HEK293 (cell line): ENCODE data around the gene THAP3.
A peak's percentile ranks its signal among the peaks of the same experiment; 100 is the strongest.

Experiments used
- GLI2 ChIP-seq: fragments of 450-650 bp; formaldehyde crosslinking; IDR thresholded peaks from 2 replicates; pipeline ENCODE4; 2017; ENCODE audit warnings: missing biosample characterization, missing genetic modification characterization, low read depth, borderline replicate concordance
- KLF1 ChIP-seq: fragments of 450-650 bp; formaldehyde crosslinking; IDR thresholded peaks from 2 replicates; pipeline ENCODE4 v1.5.1; 2016; ENCODE audit warnings: missing biosample characterization, missing genetic modification characterization
- KLF10 ChIP-seq: fragments of 450-650 bp; IDR thresholded peaks from 2 replicates; pipeline ENCODE4 v1.5.1; 2018; ENCODE audit warnings: missing biosample characterization, mild to moderate bottlenecking, missing genetic modification characterization
- KLF16 ChIP-seq: fragments of 450-650 bp; formaldehyde crosslinking; IDR thresholded peaks from 2 replicates; pipeline ENCODE4 v1.5.1; 2017; ENCODE audit warnings: missing biosample characterization, missing genetic modification characterization
- OVOL3 ChIP-seq: fragments of 450-650 bp; formaldehyde crosslinking; IDR thresholded peaks from 2 replicates; pipeline ENCODE4 v1.5.1; 2016; ENCODE audit warnings: missing biosample characterization, missing genetic modification characterization
- WT1 ChIP-seq: fragments of 450-650 bp; formaldehyde crosslinking; IDR thresholded peaks from 2 replicates; pipeline ENCODE4 v1.5.1; 2016; ENCODE audit warnings: missing biosample characterization, missing genetic modification characterization
- ZBTB48 ChIP-seq: fragments of 450-650 bp; formaldehyde crosslinking; IDR thresholded peaks from 2 replicates; pipeline ENCODE4 v1.5.1; 2016; ENCODE audit warnings: missing biosample characterization, missing genetic modification characterization
- ZBTB7A ChIP-seq: fragments of 450-650 bp; formaldehyde crosslinking; IDR thresholded peaks from 2 replicates; pipeline ENCODE4 v1.5.1; 2016; ENCODE audit warnings: low read depth, missing biosample characterization, missing genetic modification characterization
- ZEB2 ChIP-seq: fragments of 450-650 bp; formaldehyde crosslinking; IDR thresholded peaks from 2 replicates; pipeline ENCODE4 v1.5.1; 2016; ENCODE audit warnings: missing biosample characterization, missing genetic modification characterization
- ZFHX2 ChIP-seq: fragments of 450-650 bp; formaldehyde crosslinking; conservative IDR thresholded peaks from 2 replicates; pipeline ENCODE4 v1.5.1; 2016; ENCODE audit warnings: missing biosample characterization, missing genetic modification characterization
- ZIC2 ChIP-seq: fragments of 450-650 bp; formaldehyde crosslinking; IDR thresholded peaks from 2 replicates; pipeline ENCODE4 v1.5.1; 2016; ENCODE audit warnings: missing biosample characterization, missing genetic modification characterization
- ZNF132 ChIP-seq: fragments of 450-650 bp; formaldehyde crosslinking; IDR thresholded peaks from 2 replicates; pipeline ENCODE4 v1.5.1; 2017; ENCODE audit warnings: missing biosample characterization, missing genetic modification characterization, borderline replicate concordance
- ZNF324 ChIP-seq: fragments of 450-650 bp; formaldehyde crosslinking; IDR thresholded peaks from 2 replicates; pipeline ENCODE4 v1.5.1; 2016; ENCODE audit warnings: missing biosample characterization, missing genetic modification characterization
- ZNF433 ChIP-seq: fragments of 450-650 bp; formaldehyde crosslinking; IDR thresholded peaks from 2 replicates; pipeline ENCODE4 v1.5.1; 2016; ENCODE audit warnings: missing biosample characterization, missing genetic modification characterization, low read depth
- ZNF548 ChIP-seq: fragments of 450-650 bp; formaldehyde crosslinking; IDR thresholded peaks from 2 replicates; pipeline ENCODE4 v1.5.1; 2016; ENCODE audit warnings: missing biosample characterization, missing genetic modification characterization
- ZNF558 ChIP-seq: fragments of 450-650 bp; formaldehyde crosslinking; IDR thresholded peaks from 2 replicates; pipeline ENCODE4 v1.5.1; 2016; ENCODE audit warnings: missing biosample characterization, missing genetic modification characterization
- ZNF626 ChIP-seq: fragments of 450-650 bp; sonication (Bioruptor Pico); formaldehyde crosslinking; IDR thresholded peaks from 2 replicates; pipeline ENCODE4 v1.5.1; 2018; ENCODE audit warnings: missing biosample characterization, missing genetic modification characterization, inconsistent platforms
- ZSCAN16 ChIP-seq: fragments of 450-650 bp; formaldehyde crosslinking; IDR thresholded peaks from 2 replicates; pipeline ENCODE4 v1.5.1; 2016; ENCODE audit warnings: missing biosample characterization, missing genetic modification characterization
- ZSCAN23 ChIP-seq: fragments of 450-650 bp; formaldehyde crosslinking; IDR thresholded peaks from 2 replicates; pipeline ENCODE4 v1.5.1; 2016; ENCODE audit warnings: missing biosample characterization, missing genetic modification characterization
- TF ChIP-seq, protein P1 (sequence below): fragments of 450-650 bp; formaldehyde crosslinking; IDR thresholded peaks from 2 replicates; pipeline ENCODE4 v1.5.1; 2017; ENCODE audit warnings: missing biosample characterization, mild to moderate bottlenecking, missing genetic modification characterization, moderate library complexity
- TF ChIP-seq, protein P2 (sequence below): fragments of 450-650 bp; formaldehyde crosslinking; conservative IDR thresholded peaks from 2 replicates; pipeline ENCODE4 v1.5.1; 2016; ENCODE audit warnings: low read depth, missing biosample characterization, missing genetic modification characterization
- TF ChIP-seq, protein P3 (sequence below): IDR thresholded peaks from 2 replicates; pipeline ENCODE4 v1.6.1; 2011; ENCODE audit warnings: mild to moderate bottlenecking, low read depth, low read length, borderline replicate concordance
- TF ChIP-seq, protein P4 (sequence below): fragments of 450-650 bp; formaldehyde crosslinking; conservative IDR thresholded peaks from 2 replicates; pipeline ENCODE4 v1.5.1; 2016; ENCODE audit warnings: low read depth, missing biosample characterization, missing genetic modification characterization
- TF ChIP-seq, protein P5 (sequence below): fragments of 450-650 bp; formaldehyde crosslinking; IDR thresholded peaks from 2 replicates; pipeline ENCODE4 v1.5.1; 2016; ENCODE audit warnings: missing biosample characterization, missing genetic modification characterization

Gene THAP3

DNA sequence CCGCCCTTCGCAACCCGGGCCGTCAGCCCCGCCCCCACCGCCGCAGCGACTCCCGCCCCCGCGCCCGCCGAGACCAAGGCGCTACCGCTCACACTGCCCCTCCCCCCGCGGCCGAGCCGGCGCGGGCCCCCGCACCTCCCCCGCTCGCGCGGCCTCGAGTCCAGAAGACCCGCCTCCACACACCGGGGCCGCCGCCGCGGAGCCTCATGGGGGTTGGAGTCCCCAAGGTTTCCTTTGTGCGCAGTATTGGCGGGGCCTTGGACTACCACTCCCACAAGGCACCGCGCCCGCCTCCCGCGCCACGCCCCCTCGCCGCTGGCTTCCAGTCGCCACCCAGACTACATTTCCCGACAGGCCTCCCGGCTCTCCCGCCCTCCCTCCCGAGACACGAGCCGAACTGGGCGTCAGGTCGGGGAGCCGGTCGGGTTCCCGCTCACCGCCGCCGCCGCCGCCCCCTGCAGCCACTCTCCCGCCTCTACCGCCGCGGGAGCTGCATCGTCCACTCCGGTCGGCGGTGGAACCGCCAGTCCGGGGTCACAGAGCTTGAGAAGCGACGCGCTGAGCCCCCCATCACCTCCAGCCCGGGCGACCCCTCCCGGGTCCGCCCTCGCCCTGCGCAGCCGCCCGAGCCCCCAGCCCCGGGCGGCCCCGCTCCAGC lies 11.2 kb upstream of the THAP3 start, which contains the start of gene PHF13 (continued):
- TF ChIP-seq ZBTB48 (tag by site-specific recombination) (0 out of 2 replicates have a peak, but pooled peaks have one; percentile 11), ZFHX2 (tag by site-specific recombination) (peak; percentile 95), ZEB2 (peak; percentile 93), ZNF558 (tag by site-specific recombination) (no peak), KLF10 (peak; percentile 94), OVOL3 (no peak), ZNF132 (no peak), ZSCAN16 (tag by site-specific recombination) (no peak), ZIC2 (tag by site-specific recombination) (peak; percentile 55), GLI2 (tag by site-specific recombination) (no peak), KLF1 (tag by site-specific recombination) (peak; percentile 75), ZNF626 (tag by site-specific recombination) (no peak), ZNF324 (tag by site-specific recombination) (no peak), ZNF548 (tag by site-specific recombination) (no peak), ZNF433 (tag by site-specific recombination) (no peak), WT1 (tag by site-specific recombination) (peak; percentile 15; the same call in 1 of the 2 replicates), KLF16 (peak; percentile 90), ZBTB7A (tag by site-specific recombination) (peak; percentile 64; the same call in 1 of the 2 replicates), ZSCAN23 (tag by site-specific recombination) (no peak)
- TF ChIP-seq, protein P1, sequence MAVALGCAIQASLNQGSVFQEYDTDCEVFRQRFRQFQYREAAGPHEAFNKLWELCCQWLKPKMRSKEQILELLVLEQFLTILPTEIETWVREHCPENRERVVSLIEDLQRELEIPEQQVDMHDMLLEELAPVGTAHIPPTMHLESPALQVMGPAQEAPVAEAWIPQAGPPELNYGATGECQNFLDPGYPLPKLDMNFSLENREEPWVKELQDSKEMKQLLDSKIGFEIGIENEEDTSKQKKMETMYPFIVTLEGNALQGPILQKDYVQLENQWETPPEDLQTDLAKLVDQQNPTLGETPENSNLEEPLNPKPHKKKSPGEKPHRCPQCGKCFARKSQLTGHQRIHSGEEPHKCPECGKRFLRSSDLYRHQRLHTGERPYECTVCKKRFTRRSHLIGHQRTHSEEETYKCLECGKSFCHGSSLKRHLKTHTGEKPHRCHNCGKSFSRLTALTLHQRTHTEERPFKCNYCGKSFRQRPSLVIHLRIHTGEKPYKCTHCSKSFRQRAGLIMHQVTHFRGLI (tag by site-specific recombination) = 0 out of 2 replicates have a peak, but pooled peaks have one; percentile 50
- TF ChIP-seq, protein P2, sequence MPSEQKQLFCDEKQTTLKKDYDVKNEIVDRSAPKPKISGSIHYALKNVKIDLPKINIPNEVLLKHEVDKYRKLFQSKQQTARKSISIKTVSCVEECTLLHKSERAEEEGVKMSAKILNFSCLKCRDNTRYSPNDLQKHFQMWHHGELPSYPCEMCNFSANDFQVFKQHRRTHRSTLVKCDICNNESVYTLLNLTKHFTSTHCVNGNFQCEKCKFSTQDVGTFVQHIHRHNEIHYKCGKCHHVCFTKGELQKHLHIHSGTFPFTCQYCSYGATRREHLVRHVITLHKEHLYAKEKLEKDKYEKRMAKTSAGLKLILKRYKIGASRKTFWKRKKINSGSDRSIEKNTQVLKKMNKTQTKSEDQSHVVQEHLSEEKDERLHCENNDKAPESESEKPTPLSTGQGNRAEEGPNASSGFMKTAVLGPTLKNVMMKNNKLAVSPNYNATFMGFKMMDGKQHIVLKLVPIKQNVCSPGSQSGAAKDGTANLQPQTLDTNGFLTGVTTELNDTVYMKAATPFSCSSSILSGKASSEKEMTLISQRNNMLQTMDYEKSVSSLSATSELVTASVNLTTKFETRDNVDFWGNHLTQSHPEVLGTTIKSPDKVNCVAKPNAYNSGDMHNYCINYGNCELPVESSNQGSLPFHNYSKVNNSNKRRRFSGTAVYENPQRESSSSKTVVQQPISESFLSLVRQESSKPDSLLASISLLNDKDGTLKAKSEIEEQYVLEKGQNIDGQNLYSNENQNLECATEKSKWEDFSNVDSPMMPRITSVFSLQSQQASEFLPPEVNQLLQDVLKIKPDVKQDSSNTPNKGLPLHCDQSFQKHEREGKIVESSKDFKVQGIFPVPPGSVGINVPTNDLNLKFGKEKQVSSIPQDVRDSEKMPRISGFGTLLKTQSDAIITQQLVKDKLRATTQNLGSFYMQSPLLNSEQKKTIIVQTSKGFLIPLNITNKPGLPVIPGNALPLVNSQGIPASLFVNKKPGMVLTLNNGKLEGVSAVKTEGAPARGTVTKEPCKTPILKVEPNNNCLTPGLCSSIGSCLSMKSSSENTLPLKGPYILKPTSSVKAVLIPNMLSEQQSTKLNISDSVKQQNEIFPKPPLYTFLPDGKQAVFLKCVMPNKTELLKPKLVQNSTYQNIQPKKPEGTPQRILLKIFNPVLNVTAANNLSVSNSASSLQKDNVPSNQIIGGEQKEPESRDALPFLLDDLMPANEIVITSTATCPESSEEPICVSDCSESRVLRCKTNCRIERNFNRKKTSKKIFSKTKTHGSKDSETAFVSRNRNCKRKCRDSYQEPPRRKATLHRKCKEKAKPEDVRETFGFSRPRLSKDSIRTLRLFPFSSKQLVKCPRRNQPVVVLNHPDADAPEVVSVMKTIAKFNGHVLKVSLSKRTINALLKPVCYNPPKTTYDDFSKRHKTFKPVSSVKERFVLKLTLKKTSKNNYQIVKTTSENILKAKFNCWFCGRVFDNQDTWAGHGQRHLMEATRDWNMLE (tag by site-specific recombination) = no peak
- TF ChIP-seq, protein P3, sequence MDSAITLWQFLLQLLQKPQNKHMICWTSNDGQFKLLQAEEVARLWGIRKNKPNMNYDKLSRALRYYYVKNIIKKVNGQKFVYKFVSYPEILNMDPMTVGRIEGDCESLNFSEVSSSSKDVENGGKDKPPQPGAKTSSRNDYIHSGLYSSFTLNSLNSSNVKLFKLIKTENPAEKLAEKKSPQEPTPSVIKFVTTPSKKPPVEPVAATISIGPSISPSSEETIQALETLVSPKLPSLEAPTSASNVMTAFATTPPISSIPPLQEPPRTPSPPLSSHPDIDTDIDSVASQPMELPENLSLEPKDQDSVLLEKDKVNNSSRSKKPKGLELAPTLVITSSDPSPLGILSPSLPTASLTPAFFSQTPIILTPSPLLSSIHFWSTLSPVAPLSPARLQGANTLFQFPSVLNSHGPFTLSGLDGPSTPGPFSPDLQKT = no peak
- TF ChIP-seq, protein P4, sequence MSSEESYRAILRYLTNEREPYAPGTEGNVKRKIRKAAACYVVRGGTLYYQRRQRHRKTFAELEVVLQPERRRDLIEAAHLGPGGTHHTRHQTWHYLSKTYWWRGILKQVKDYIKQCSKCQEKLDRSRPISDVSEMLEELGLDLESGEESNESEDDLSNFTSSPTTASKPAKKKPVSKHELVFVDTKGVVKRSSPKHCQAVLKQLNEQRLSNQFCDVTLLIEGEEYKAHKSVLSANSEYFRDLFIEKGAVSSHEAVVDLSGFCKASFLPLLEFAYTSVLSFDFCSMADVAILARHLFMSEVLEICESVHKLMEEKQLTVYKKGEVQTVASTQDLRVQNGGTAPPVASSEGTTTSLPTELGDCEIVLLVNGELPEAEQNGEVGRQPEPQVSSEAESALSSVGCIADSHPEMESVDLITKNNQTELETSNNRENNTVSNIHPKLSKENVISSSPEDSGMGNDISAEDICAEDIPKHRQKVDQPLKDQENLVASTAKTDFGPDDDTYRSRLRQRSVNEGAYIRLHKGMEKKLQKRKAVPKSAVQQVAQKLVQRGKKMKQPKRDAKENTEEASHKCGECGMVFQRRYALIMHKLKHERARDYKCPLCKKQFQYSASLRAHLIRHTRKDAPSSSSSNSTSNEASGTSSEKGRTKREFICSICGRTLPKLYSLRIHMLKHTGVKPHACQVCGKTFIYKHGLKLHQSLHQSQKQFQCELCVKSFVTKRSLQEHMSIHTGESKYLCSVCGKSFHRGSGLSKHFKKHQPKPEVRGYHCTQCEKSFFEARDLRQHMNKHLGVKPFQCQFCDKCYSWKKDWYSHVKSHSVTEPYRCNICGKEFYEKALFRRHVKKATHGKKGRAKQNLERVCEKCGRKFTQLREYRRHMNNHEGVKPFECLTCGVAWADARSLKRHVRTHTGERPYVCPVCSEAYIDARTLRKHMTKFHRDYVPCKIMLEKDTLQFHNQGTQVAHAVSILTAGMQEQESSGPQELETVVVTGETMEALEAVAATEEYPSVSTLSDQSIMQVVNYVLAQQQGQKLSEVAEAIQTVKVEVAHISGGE (tag by site-specific recombination) = no peak
- TF ChIP-seq, protein P5, sequence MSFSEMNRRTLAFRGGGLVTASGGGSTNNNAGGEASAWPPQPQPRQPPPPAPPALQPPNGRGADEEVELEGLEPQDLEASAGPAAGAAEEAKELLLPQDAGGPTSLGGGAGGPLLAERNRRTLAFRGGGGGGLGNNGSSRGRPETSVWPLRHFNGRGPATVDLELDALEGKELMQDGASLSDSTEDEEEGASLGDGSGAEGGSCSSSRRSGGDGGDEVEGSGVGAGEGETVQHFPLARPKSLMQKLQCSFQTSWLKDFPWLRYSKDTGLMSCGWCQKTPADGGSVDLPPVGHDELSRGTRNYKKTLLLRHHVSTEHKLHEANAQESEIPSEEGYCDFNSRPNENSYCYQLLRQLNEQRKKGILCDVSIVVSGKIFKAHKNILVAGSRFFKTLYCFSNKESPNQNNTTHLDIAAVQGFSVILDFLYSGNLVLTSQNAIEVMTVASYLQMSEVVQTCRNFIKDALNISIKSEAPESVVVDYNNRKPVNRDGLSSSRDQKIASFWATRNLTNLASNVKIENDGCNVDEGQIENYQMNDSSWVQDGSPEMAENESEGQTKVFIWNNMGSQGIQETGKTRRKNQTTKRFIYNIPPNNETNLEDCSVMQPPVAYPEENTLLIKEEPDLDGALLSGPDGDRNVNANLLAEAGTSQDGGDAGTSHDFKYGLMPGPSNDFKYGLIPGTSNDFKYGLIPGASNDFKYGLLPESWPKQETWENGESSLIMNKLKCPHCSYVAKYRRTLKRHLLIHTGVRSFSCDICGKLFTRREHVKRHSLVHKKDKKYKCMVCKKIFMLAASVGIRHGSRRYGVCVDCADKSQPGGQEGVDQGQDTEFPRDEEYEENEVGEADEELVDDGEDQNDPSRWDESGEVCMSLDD (tag by site-specific recombination) = peak; percentile 40; the same call in 1 of the 2 replicates
- TF ChIP-seq, all 188 proteins: peak for 38
